Neuronal stem cell (in vitro differentiated cells): ENCODE data around the gene CRACR2A.

Experiments used
- DNase-seq: peaks from one replicate; pipeline ENCODE4 v3.0.0-alpha.2; 2013; ENCODE audit warnings: low spot score
- H2AFZ ChIP-seq: one replicate; pipeline ENCODE4 v1.6.1; 2013; ENCODE audit warnings: mild to moderate bottlenecking, low read length, inconsistent platforms
- H2AK5ac ChIP-seq: 2 replicates; pipeline ENCODE4 v1.6.1; 2013; ENCODE audit warnings: low read depth, mild to moderate bottlenecking, inconsistent platforms, low read length, moderate library complexity, mixed read lengths
- H2BK120ac ChIP-seq: 2 replicates; pipeline ENCODE4 v1.6.1; 2013; ENCODE audit warnings: low read depth, mild to moderate bottlenecking, inconsistent platforms, low read length, moderate library complexity, mixed read lengths
- H2BK12ac ChIP-seq: one replicate; pipeline ENCODE4 v1.6.1; 2013; ENCODE audit warnings: low read length, inconsistent platforms
- H2BK15ac ChIP-seq: 2 replicates; pipeline ENCODE4 v1.6.1; 2013; ENCODE audit warnings: mild to moderate bottlenecking, low read length, inconsistent platforms, mixed read lengths
- H2BK5ac ChIP-seq: one replicate; pipeline ENCODE4 v1.6.1; 2013; ENCODE audit warnings: inconsistent platforms, mild to moderate bottlenecking, low read length, moderate library complexity
- H3K14ac ChIP-seq: one replicate; pipeline ENCODE4 v1.6.1; 2013; ENCODE audit warnings: low read length, inconsistent platforms
- H3K18ac ChIP-seq: 2 replicates; pipeline ENCODE4 v1.6.1; 2013; ENCODE audit warnings: low read length, inconsistent platforms
- H3K23ac ChIP-seq: 2 replicates; pipeline ENCODE4 v1.6.1; 2013; ENCODE audit warnings: low read depth, mild to moderate bottlenecking, mixed read lengths, low read length, inconsistent platforms; ENCODE audit not compliant: poor library complexity
- H3K27ac ChIP-seq: replicated peaks from 3 replicates; pipeline ENCODE4 v1.5.1; 2013; ENCODE audit warnings: low read length, inconsistent platforms
- H3K27me3 ChIP-seq, 3 experiments: 2 replicates each; pipeline ENCODE4 v1.6.1; 2013; ENCODE audit warnings: low read length in 3 of 3, mild to moderate bottlenecking in 2 of 3, inconsistent platforms in 1 of 3, low read depth in 1 of 3, mixed read lengths in 1 of 3, moderate library complexity in 1 of 3; ENCODE audit not compliant: control insufficient read depth in 3 of 3, insufficient read depth in 3 of 3
- H3K36me3 ChIP-seq, 2 donors: replicated peaks in 1 of 2; 2 replicates each; pipeline ENCODE4 v1.6.1; 2013; ENCODE audit warnings: low read length in 2 of 2; ENCODE audit not compliant: control insufficient read depth in 2 of 2, insufficient read depth in 2 of 2
- H3K4ac ChIP-seq: 2 replicates; pipeline ENCODE4 v1.6.1; 2013; ENCODE audit warnings: inconsistent platforms, mild to moderate bottlenecking, low read length, moderate library complexity
- H3K4me1 ChIP-seq, 2 donors: 1 replicate in 1 of 2; 2 replicates in 1 of 2; pipeline ENCODE4 v1.6.1; 2013; ENCODE audit warnings: low read length in 2 of 2, low read depth in 1 of 2; ENCODE audit not compliant: control insufficient read depth in 2 of 2, insufficient read depth in 1 of 2
- H3K4me2 ChIP-seq: one replicate; pipeline ENCODE4 v1.6.1; 2013; ENCODE audit warnings: mild to moderate bottlenecking, low read length, inconsistent platforms; ENCODE audit not compliant: insufficient read depth, poor library complexity, severe bottlenecking
- H3K4me3 ChIP-seq, 2 donors: 2 replicates each; pipeline ENCODE4 v1.5.1; 2013; ENCODE audit warnings: low read length in 2 of 2, mild to moderate bottlenecking in 2 of 2, inconsistent platforms in 1 of 2, moderate library complexity in 1 of 2
- H3K79me1 ChIP-seq: one replicate; pipeline ENCODE4 v1.6.1; 2013; ENCODE audit warnings: low read depth, mild to moderate bottlenecking, inconsistent platforms, low read length, moderate library complexity
- H3K9ac ChIP-seq: one replicate; pipeline ENCODE4 v1.6.1; 2013; ENCODE audit warnings: mild to moderate bottlenecking, low read depth, low read length, inconsistent platforms; ENCODE audit not compliant: poor library complexity
- H3K9me3 ChIP-seq, 2 donors: replicated peaks in 1 of 2; 2 replicates each; pipeline versions ENCODE3 to v1.6.1; 2013; ENCODE audit warnings: low read length in 2 of 2, mild to moderate bottlenecking in 2 of 2, inconsistent platforms in 1 of 2, low read depth in 1 of 2, mixed read lengths in 1 of 2, moderate library complexity in 1 of 2; ENCODE audit not compliant: control insufficient read depth in 2 of 2, insufficient read depth in 1 of 2
- H4K8ac ChIP-seq: one replicate; pipeline ENCODE4 v1.6.1; 2013; ENCODE audit warnings: low read depth, mild to moderate bottlenecking, inconsistent platforms, low read length, moderate library complexity
- H4K91ac ChIP-seq: one replicate; pipeline ENCODE4 v1.6.1; 2013; ENCODE audit warnings: low read length, low read depth, mild to moderate bottlenecking, inconsistent platforms; ENCODE audit not compliant: poor library complexity
- WGBS, 2 donors: extraction: QIAGEN DNeasy Blood & Tissue Kit; methylation state at CpG; one replicate each; pipeline ENCODE4 v1.1.7; 2013; ENCODE audit warnings: missing lambda C conversion rate in 2 of 2, mixed read lengths in 1 of 2; ENCODE audit not compliant: insufficient read length in 2 of 2, insufficient replicate concordance in 1 of 2; ENCODE audit errors: extremely low coverage in 2 of 2; 5-methylcytosine and 5-hydroxymethylcytosine counted together

The CRACR2A gene

GRCh38 chr12:3669594-3669993 lies 83.3 kb downstream of the CRACR2A start:
- Histone ChIP-seq H4K8ac (no peak overlapping the region), H2BK12ac (no peak overlapping the region), H3K14ac (no peak overlapping the region), H3K36me3 (no peaks in the 10 kb centered on the region), H3K9me3 (no peaks in the 10 kb centered on the region), H2BK15ac (no peak overlapping the region), H3K27ac (no peak overlapping the region), H3K4me2 (no peak overlapping the region), H3K9ac (no peak overlapping the region), H2AFZ (no peak overlapping the region), H4K91ac (no peak overlapping the region), H3K18ac (no peak overlapping the region), H2AK5ac (no peak overlapping the region), H2BK5ac (no peak overlapping the region), H3K4me1 (peaks cover 0 to 12% of the 10 kb centered on the region in 2 donors), H2BK120ac (no peak overlapping the region), H3K27me3 (no peaks in the 10 kb centered on the region), H3K23ac (no peak overlapping the region), H3K79me1 (no peaks in the 10 kb centered on the region), H3K4ac (no peak overlapping the region), H3K4me3 (no peak overlapping the region)
- DNase-seq, result no peak
- no CpG with 5 or more reads among the region's 4 CpGs for WGBS, 2 donors

GRCh38 chr12:3668479-3669165 lies 84.3 kb downstream of the CRACR2A start:
- no peak overlapping the region for H2AFZ ChIP-seq
- peaks cover 0 to 7% of the 10 kb centered on the region in 2 donors for H3K4me1 ChIP-seq
- no peak overlapping the region for H4K91ac ChIP-seq
- H4K8ac ChIP-seq, result no peak overlapping the region
- no peak overlapping the region for H3K9ac ChIP-seq
- H3K23ac ChIP-seq, result no peak overlapping the region
- DNase-seq, result no peak
- no peak overlapping the region for H2BK15ac ChIP-seq
- H3K18ac ChIP-seq, result no peak overlapping the region
- no peaks in the 10 kb centered on the region for H3K9me3 ChIP-seq
- H3K79me1 ChIP-seq, result no peaks in the 10 kb centered on the region
- no peak overlapping the region for H2BK12ac ChIP-seq
- no peak overlapping the region for H3K14ac ChIP-seq
- no peak overlapping the region for H2BK5ac ChIP-seq
- no peak overlapping the region for H2AK5ac ChIP-seq
- no peak overlapping the region for H3K4ac ChIP-seq
- no peak overlapping the region for H2BK120ac ChIP-seq
- H3K4me2 ChIP-seq, result no peak overlapping the region
- no CpG with 5 or more reads among the region's 5 CpGs for WGBS, 2 donors
- no peaks in the 10 kb centered on the region for H3K36me3 ChIP-seq
- H3K27ac ChIP-seq, result no peak overlapping the region
- no peak overlapping the region for H3K4me3 ChIP-seq
- no peaks in the 10 kb centered on the region for H3K27me3 ChIP-seq

GRCh38 chr12:3667485-3667884 lies 85.4 kb downstream of the CRACR2A start:
- Histone ChIP-seq H3K27ac (no peak overlapping the region), H3K4me3 (no peak overlapping the region), H2AFZ (peak overlapping the region; percentile 26), H3K4ac (no peak overlapping the region), H2BK120ac (no peak overlapping the region), H3K27me3 (no peaks in the 10 kb centered on the region), H4K8ac (no peak overlapping the region), H3K4me1 (peaks cover 0 to 12% of the 10 kb centered on the region in 2 donors), H2BK12ac (no peak overlapping the region), H4K91ac (no peak overlapping the region), H3K14ac (no peak overlapping the region), H3K4me2 (no peak overlapping the region), H3K18ac (no peak overlapping the region), H3K9ac (no peak overlapping the region), H2BK15ac (no peak overlapping the region), H3K9me3 (no peaks in the 10 kb centered on the region), H3K36me3 (no peaks in the 10 kb centered on the region), H2AK5ac (no peak overlapping the region), H2BK5ac (no peak overlapping the region), H3K23ac (no peak overlapping the region), H3K79me1 (no peaks in the 10 kb centered on the region)
- no CpG with 5 or more reads among the region's 4 CpGs for WGBS, 2 donors
- DNase-seq, result no peak

- H3K27ac ChIP-seq, result no peak overlapping the region
These were observed 86.5 kb downstream of the CRACR2A start for GRCh38 chr12:3666441-3666840.

More at GRCh38 chr12:3666441-3666840, 86.5 kb downstream of the CRACR2A start:
- no peak overlapping the region for H3K9ac ChIP-seq
- H3K9me3 ChIP-seq, result no peaks in the 10 kb centered on the region
- H3K4ac ChIP-seq, result no peak overlapping the region
- WGBS, 2 donors, result no CpG with 5 or more reads among the region's 7 CpGs
- H3K18ac ChIP-seq, result no peak overlapping the region
- H2BK15ac ChIP-seq, result no peak overlapping the region
- no peak overlapping the region for H2BK5ac ChIP-seq
- no peak overlapping the region for H3K14ac ChIP-seq
- H3K4me3 ChIP-seq, result no peak overlapping the region
- no peak overlapping the region for H2BK120ac ChIP-seq
- no peak overlapping the region for H3K4me2 ChIP-seq
- H4K91ac ChIP-seq, result no peak overlapping the region
- H3K27me3 ChIP-seq, result no peaks in the 10 kb centered on the region
- H3K23ac ChIP-seq, result no peak overlapping the region
- peaks cover 2 to 16% of the 10 kb centered on the region in 2 donors for H3K4me1 ChIP-seq
- no peaks in the 10 kb centered on the region for H3K36me3 ChIP-seq
- H4K8ac ChIP-seq, result no peak overlapping the region
- no peaks in the 10 kb centered on the region for H3K79me1 ChIP-seq
- no peak overlapping the region for H2BK12ac ChIP-seq
- no peak overlapping the region for H2AK5ac ChIP-seq
- H2AFZ ChIP-seq, result no peak overlapping the region
- DNase-seq, result no peak
